Esophagus squamous epithelium (tissue), 5 donors: ENCODE results near the gene MCTP2. TPM values are rescaled to one million over a fixed set of nuclear protein-coding genes. Genes with fewer than 3 reads are reported as not detected.

Experiments
- DNase-seq: peaks from one replicate; lab custom pipeline; 2025; lab: John Stamatoyannopoulos, UW
- H3K27ac ChIP-seq, 4 donors: fragments of 200-600 bp; sonication (generic); one replicate each; pipeline ENCODE4 v1.5.1; 2016 to 2019; ENCODE audit warnings: mild to moderate bottlenecking in 1 of 4
- H3K27me3 ChIP-seq, 4 donors: fragments of 200-600 bp; sonication (generic); 1 replicate in 3 of 4; 2 replicates in 1 of 4; pipeline versions ENCODE4 v1.5.1 to v1.6.0; 2017 to 2021; ENCODE audit warnings: antibody characterized with exemption in 1 of 4
- H3K36me3 ChIP-seq, 3 donors: fragments of 200-600 bp; sonication (generic); one replicate each; pipeline ENCODE4 v1.5.1; 2016 to 2019
- H3K4me1 ChIP-seq, 3 donors: fragments of 200-600 bp; sonication (generic); one replicate each; pipeline ENCODE4 v1.5.1; 2017 to 2019
- H3K4me3 ChIP-seq, 4 donors: fragments of 200-600 bp; sonication (generic); 1 replicate in 3 of 4; 2 replicates in 1 of 4; pipeline ENCODE4 v1.5.1; 2016 to 2019; ENCODE audit warnings: mild to moderate bottlenecking in 2 of 4, moderate library complexity in 1 of 4
- H3K9me3 ChIP-seq, 3 donors: fragments of 200-600 bp; sonication (generic); one replicate each; pipeline ENCODE4 v1.5.1; 2016 to 2019
- POLR2A ChIP-seq, 4 donors: fragments of 450-650 bp; IDR thresholded peaks; one replicate each; pipeline ENCODE4 v1.6.1; 2017; ENCODE audit warnings: antibody characterized with exemption in 4 of 4, mild to moderate bottlenecking in 4 of 4, moderate library complexity in 3 of 4
- WGBS, 2 donors: methylation state at CpG; one replicate each; pipeline ENCODE4 v1.1.5; 2018; 5-methylcytosine and 5-hydroxymethylcytosine counted together
- intact Hi-C: fragments of 100-400 bp; cut with DNase I; formaldehyde crosslinking; loops from one replicate; pipeline ENCODE4 v1.15.0; 2022
- total RNA-seq, 4 donors: library from RNA; depleted of rRNA; stranded (reverse); fragments of >200 nt; gene quantifications; one replicate each; pipeline ENCODE4 v1.1.0, GENCODE V29; 2016
- TF ChIP-seq, protein P1 (sequence below), 6 experiments: fragments of 450-650 bp in 4 of 6; fragments of 200-600 bp in 2 of 6; sonication (generic) in 2 of 6; IDR thresholded peaks; one replicate each; pipeline ENCODE4 v1.5.1; 2016 to 2019; ENCODE audit warnings: antibody characterized with exemption in 6 of 6, mild to moderate bottlenecking in 4 of 6, moderate library complexity in 4 of 6
- donor health status: DM: yes; HTN: yes; CAD: no.

Gene MCTP2, protein sequence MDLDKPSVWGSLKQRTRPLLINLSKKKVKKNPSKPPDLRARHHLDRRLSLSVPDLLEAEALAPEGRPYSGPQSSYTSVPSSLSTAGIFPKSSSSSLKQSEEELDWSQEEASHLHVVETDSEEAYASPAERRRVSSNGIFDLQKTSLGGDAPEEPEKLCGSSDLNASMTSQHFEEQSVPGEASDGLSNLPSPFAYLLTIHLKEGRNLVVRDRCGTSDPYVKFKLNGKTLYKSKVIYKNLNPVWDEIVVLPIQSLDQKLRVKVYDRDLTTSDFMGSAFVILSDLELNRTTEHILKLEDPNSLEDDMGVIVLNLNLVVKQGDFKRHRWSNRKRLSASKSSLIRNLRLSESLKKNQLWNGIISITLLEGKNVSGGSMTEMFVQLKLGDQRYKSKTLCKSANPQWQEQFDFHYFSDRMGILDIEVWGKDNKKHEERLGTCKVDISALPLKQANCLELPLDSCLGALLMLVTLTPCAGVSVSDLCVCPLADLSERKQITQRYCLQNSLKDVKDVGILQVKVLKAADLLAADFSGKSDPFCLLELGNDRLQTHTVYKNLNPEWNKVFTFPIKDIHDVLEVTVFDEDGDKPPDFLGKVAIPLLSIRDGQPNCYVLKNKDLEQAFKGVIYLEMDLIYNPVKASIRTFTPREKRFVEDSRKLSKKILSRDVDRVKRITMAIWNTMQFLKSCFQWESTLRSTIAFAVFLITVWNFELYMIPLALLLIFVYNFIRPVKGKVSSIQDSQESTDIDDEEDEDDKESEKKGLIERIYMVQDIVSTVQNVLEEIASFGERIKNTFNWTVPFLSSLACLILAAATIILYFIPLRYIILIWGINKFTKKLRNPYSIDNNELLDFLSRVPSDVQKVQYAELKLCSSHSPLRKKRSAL
- total RNA-seq, result 10 to 100 TPM; 11.2 to 29.9 (median 15.6) TPM

DNA sequence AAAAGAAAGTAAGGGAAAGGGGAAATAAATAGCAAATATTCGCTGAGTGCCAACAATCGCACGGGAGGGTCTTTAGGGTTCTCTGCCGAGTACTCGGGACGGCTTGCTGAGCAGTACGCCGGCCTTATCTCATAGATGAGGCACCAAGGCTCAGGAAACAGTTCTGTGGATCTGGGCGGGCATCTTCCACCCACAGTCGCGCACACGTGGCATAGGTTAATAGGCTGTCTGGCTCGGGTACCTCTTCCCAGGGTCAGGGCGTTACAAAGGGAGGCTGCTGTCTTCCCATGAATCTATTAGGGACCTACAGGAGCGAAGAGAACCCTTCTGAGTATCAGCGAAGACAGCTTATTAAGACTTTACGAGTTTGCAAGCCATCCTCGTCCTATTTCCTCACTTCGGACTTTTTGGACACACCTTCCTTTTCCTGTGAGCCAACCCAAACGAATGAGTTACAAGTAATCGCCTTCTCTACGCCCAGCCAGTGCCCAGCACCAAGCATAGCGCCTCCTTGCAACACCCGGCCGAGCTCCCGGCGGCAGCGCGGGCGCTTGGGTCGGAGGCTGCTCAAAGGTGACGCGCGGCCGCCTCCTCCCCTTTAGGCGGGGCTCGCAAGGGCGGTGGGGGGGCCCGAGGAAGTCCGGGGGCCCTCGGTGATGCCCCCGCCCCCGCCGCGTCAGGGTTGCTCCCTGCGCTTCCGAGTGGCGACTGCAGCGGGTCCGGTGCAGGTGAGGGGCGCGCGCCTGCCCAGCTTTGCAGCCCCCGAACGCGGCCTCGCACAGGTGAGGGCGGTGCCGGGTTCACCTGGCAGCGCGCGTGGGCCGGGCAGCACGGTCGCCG, at the start of gene MCTP2:
Gene MCTP2 (plus strand): TSS at position 679 of the 840 bp plus-strand sequence. CDS start 66,705 bp downstream, outside the sequence.
- intact Hi-C loops, result no loop called here
- H3K27me3 ChIP-seq, result peaks cover 0 to 9% (median 0%) of the 10 kb centered on the region in 4 donors
- H3K4me3 ChIP-seq, result peak within 1 kb of the TSS; percentile 68 to 80 (median 72)
- no peaks in the 10 kb centered on the region for H3K36me3 ChIP-seq
- DNase-seq, result peak; percentile 57
- no peaks in the 10 kb centered on the region for H3K9me3 ChIP-seq
- H3K4me1 ChIP-seq, result peaks cover 5 to 75% (median 24%) of the 10 kb centered on the region in 3 donors
- TF ChIP-seq, protein P1, sequence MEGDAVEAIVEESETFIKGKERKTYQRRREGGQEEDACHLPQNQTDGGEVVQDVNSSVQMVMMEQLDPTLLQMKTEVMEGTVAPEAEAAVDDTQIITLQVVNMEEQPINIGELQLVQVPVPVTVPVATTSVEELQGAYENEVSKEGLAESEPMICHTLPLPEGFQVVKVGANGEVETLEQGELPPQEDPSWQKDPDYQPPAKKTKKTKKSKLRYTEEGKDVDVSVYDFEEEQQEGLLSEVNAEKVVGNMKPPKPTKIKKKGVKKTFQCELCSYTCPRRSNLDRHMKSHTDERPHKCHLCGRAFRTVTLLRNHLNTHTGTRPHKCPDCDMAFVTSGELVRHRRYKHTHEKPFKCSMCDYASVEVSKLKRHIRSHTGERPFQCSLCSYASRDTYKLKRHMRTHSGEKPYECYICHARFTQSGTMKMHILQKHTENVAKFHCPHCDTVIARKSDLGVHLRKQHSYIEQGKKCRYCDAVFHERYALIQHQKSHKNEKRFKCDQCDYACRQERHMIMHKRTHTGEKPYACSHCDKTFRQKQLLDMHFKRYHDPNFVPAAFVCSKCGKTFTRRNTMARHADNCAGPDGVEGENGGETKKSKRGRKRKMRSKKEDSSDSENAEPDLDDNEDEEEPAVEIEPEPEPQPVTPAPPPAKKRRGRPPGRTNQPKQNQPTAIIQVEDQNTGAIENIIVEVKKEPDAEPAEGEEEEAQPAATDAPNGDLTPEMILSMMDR (IDR thresholded peaks at IDR 0.05), result peak in 2 of 6 experiments; percentile 3 to 13
- peak in 3 of 4 donors; percentile 5 to 81 (median 56) for TF ChIP-seq POLR2A (IDR thresholded peaks at IDR 0.05)
- WGBS, 2 donors, result 0% methylated on average over 17 to 18 of the region's 66 CpGs
- H3K27ac ChIP-seq, result peak within 1 kb of the TSS; percentile 90 to 94 (median 93)

DNA sequence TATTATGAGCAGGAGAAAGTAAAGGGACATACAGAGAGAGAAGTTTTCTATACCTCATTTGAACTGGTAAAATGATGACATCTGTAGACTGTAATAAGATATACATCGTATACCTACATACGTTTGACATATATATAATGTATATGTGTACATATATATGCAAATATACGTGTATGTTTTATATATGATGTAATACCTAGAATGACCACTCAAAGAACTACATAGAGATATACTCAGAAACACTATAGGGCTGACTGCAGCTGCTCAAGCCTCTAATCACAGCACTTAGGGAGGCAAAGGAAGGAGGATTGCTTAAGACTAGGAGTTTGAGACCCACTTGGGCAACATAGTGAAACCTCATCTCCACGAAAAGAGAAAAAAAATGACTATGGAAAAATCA, 48.5 kb upstream of the MCTP2 start:
- WGBS, 2 donors, result 83 to 84% methylated on average over 4 of the region's 4 CpGs
- no peak overlapping the region for H3K4me3 ChIP-seq
- intact Hi-C loops, result no loop called here

DNA sequence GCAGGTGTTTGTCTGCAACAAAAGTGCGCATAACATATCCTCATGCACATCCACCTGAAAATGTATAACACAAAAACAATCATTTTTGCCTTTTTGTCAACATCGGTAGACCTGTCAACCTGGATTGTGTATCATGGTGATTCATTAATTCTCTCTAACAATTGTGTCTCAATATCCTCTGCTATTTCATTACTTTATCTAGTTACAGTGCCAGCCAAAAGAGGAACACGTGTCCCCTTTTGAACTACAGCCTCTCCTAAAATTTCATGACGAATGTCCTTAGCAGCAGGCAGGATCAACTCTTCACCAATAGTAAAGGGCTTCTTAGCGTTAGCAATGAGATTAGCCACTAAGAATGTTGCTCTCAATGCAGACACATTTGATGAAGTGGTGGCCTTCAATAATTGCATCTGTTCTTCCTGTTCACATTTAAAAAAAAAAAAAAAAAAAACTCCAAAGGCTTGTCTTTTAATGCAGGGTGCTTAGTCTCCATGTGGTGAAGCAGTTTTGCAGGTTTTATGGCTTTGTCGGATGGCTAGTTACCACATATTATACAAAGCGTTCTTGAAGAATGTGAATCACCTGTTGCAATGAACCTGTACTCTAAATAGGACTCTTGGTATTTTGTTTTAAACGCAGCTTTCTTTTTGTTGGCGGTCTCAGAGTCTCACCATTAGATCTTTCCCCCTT, 45.7 kb upstream of the MCTP2 start:
- H3K27me3 ChIP-seq, result no peaks in the 10 kb centered on the region
- no peak overlapping the region for H3K4me3 ChIP-seq
- H3K4me1 ChIP-seq, result peaks cover 0 to 21% (median 0%) of the 10 kb centered on the region in 3 donors
- TF ChIP-seq POLR2A (IDR thresholded peaks at IDR 0.05), result no peak
- TF ChIP-seq, protein P1 (IDR thresholded peaks at IDR 0.05), result no peak
- H3K9me3 ChIP-seq, result no peaks in the 10 kb centered on the region
- DNase-seq, result no peak
- H3K36me3 ChIP-seq, result no peaks in the 10 kb centered on the region
- WGBS, 2 donors, result 53 to 70% methylated on average over 9 of the region's 9 CpGs
- H3K27ac ChIP-seq, result peak overlapping the region in 2 of 4 donors; percentile 26 to 55
- intact Hi-C loops, result no loop called here

More for the DNA sequence above, 48.5 kb upstream of the MCTP2 start:
- Histone ChIP-seq H3K36me3 (no peaks in the 10 kb centered on the region), H3K4me1 (peaks cover 0 to 21% (median 0%) of the 10 kb centered on the region in 3 donors), H3K27ac (no peak overlapping the region), H3K9me3 (no peaks in the 10 kb centered on the region), H3K27me3 (no peaks in the 10 kb centered on the region)
- DNase-seq, result no peak
- TF ChIP-seq POLR2A (IDR thresholded peaks at IDR 0.05), result no peak
- TF ChIP-seq, protein P1 (IDR thresholded peaks at IDR 0.05), result peak in 1 of 6 experiments; percentile 6

DNA sequence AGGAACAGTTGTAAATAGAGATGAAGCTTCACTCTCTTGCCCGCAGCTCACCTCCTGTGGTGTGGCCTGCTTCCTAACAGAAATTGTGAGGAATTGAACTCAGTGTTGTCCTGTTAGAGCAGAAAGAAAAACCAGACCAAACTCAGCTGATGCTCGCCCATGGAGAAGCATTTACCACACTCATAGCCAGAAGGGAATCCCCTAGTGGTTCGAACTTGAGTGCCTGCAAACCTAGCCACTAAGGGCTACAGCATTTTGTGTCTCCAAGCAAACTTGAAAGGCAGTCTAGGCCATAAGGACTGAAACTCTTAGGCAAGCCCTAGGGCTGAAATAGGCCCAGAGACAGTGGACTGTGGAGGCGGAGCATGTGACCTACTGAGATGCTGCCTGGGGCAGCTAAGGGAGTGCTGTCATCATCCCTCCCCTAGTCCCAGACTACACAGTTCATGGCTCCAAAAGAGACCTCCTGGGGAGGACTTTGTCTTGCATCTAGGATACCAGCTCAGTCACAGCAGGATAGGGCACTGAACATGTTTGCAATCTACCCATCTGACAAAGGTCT, 44.5 kb upstream of the MCTP2 start:
- Histone ChIP-seq H3K27ac (peak overlapping the region in 1 of 4 donors; percentile 55), H3K4me3 (no peak overlapping the region), H3K9me3 (no peaks in the 10 kb centered on the region), H3K36me3 (no peaks in the 10 kb centered on the region), H3K27me3 (no peaks in the 10 kb centered on the region), H3K4me1 (peaks cover 0 to 21% (median 0%) of the 10 kb centered on the region in 3 donors)
- intact Hi-C loops, result no loop called here
- no peak for TF ChIP-seq POLR2A (IDR thresholded peaks at IDR 0.05)
- TF ChIP-seq, protein P1 (IDR thresholded peaks at IDR 0.05), result no peak
- whole genome bisulfite sequencing, 2 donors, result 100% methylated on average over 2 to 4 of the region's 4 CpGs
- no peak for DNase-seq
